ENCODE results near the gene DDX31.
"Not testable (repeated sequence)": the region's sequence is repeated elsewhere in the genome, so short reads cannot be mapped to it uniquely, and the experiment has no call there.

DDX31 gene

GRCh38 chr9:132577119-132577518 is 92.7 kb downstream of the DDX31 start:
- DNase-seq (ENCODE audit: low read depth): no peak

GRCh38 chr9:132575811-132576210 is 94.0 kb downstream of the DDX31 start:
- DNase-seq (ENCODE audit: low read depth): no peak

- DNase-seq (ENCODE audit: low read depth): peak; percentile 20
Observed at GRCh38 chr9:132575005-132575609, 94.7 kb downstream of the DDX31 start.

- DNase-seq (ENCODE audit: low read depth): no peak
Observed at GRCh38 chr9:132572921-132573320, 96.9 kb downstream of the DDX31 start.

- no peak for DNase-seq (ENCODE audit: low read depth)
Observed at GRCh38 chr9:132571806-132572600, 97.8 kb downstream of the DDX31 start.

GRCh38 chr9:132568787-132569186 is 101.0 kb downstream of the DDX31 start:
- not testable (repeated sequence) for DNase-seq (ENCODE audit: low read depth)

- no peak for DNase-seq (ENCODE audit: low read depth)
Observed at GRCh38 chr9:132564526-132564925, 105.3 kb downstream of the DDX31 start.

- no peak for DNase-seq (ENCODE audit: low read depth)
Observed at GRCh38 chr9:132562306-132562573, 107.5 kb downstream of the DDX31 start.

- no peak for DNase-seq (ENCODE audit: low read depth)
Observed at GRCh38 chr9:132560616-132561202, 109.1 kb downstream of the DDX31 start.

GRCh38 chr9:132559711-132560110 is 110.1 kb downstream of the DDX31 start:
- DNase-seq (ENCODE audit: low read depth): no peak

GRCh38 chr9:132557159-132557558 is 112.6 kb downstream of the DDX31 start:
- no peak for DNase-seq (ENCODE audit: low read depth)

- no peak for DNase-seq (ENCODE audit: low read depth)
Observed at GRCh38 chr9:132556714-132557113, 113.1 kb downstream of the DDX31 start.

GRCh38 chr9:132556235-132556634 is 113.5 kb downstream of the DDX31 start:
- DNase-seq (ENCODE audit: low read depth): no peak

- DNase-seq (ENCODE audit: low read depth): no peak
Observed at GRCh38 chr9:132555528-132555927, 114.3 kb downstream of the DDX31 start.

GRCh38 chr9:132554755-132555154 is 115.0 kb downstream of the DDX31 start:
- no peak for DNase-seq (ENCODE audit: low read depth)

GRCh38 chr9:132552041-132552440 is 117.7 kb downstream of the DDX31 start:
- no peak for DNase-seq (ENCODE audit: low read depth)

- no peak for DNase-seq (ENCODE audit: low read depth)
Observed at GRCh38 chr9:132551556-132551955, 118.2 kb downstream of the DDX31 start.

GRCh38 chr9:132548751-132549640 is 120.8 kb downstream of the DDX31 start:
- no peak for DNase-seq (ENCODE audit: low read depth)

- DNase-seq (ENCODE audit: low read depth): no peak
Observed at GRCh38 chr9:132547976-132548730, 121.6 kb downstream of the DDX31 start.

GRCh38 chr9:132547436-132547835 is 122.3 kb downstream of the DDX31 start:
- no peak for DNase-seq (ENCODE audit: low read depth)

- no peak for DNase-seq (ENCODE audit: low read depth)
Observed at GRCh38 chr9:132547052-132547431, 122.7 kb downstream of the DDX31 start.
